Astrocyte (in vitro differentiated cells and primary cell): ENCODE data around the gene POM121L12. TPM values are rescaled to one million over a fixed set of nuclear protein-coding genes. Genes with fewer than 3 reads are reported as not detected.

Experiments used
- DNase-seq: peaks from one replicate; pipeline ENCODE4 v3.0.0-alpha.2; 2010; ENCODE audit warnings: low read depth
- FAIRE-seq: peaks from 2 replicates; lab custom pipeline; 2011; peaks lifted over from hg19 to GRCh38; lab: Jason Lieb, UNC
- H2AFZ ChIP-seq: 2 replicates; pipeline ENCODE4 v1.6.0; 2012; ENCODE audit warnings: low read depth, low read length, inconsistent platforms
- H3K27ac ChIP-seq: 2 replicates; pipeline ENCODE4 v1.5.1; 2011; ENCODE audit warnings: low read depth, low read length, inconsistent platforms
- H3K27me3 ChIP-seq: 2 replicates; pipeline ENCODE4 v1.6.0; 2011; ENCODE audit warnings: low read length, inconsistent platforms; ENCODE audit not compliant: insufficient read depth
- H3K36me3 ChIP-seq: 2 replicates; pipeline ENCODE4 v1.5.1; 2011; ENCODE audit warnings: low read length, inconsistent platforms; ENCODE audit not compliant: insufficient read depth
- H3K4me1 ChIP-seq: 2 replicates; pipeline ENCODE4 v1.5.1; 2011; ENCODE audit warnings: low read length, inconsistent platforms; ENCODE audit not compliant: insufficient read depth
- H3K4me2 ChIP-seq: 2 replicates; pipeline ENCODE4 v1.6.0; 2012; ENCODE audit warnings: low read length, inconsistent platforms
- H3K4me3 ChIP-seq: 2 replicates; pipeline ENCODE4 v1.5.1; 2011; ENCODE audit warnings: low read depth, mild to moderate bottlenecking, low read length, inconsistent platforms; ENCODE audit not compliant: insufficient read depth
- H3K79me2 ChIP-seq: 2 replicates; pipeline ENCODE4 v1.6.0; 2012; ENCODE audit warnings: mild to moderate bottlenecking, low read length, inconsistent platforms; ENCODE audit not compliant: insufficient read depth
- H3K9ac ChIP-seq: 2 replicates; pipeline ENCODE4 v1.6.0; 2012; ENCODE audit warnings: mild to moderate bottlenecking, low read length, inconsistent platforms
- H3K9me3 ChIP-seq: 2 replicates; pipeline ENCODE4 v1.5.1; 2012; ENCODE audit warnings: low read depth, mild to moderate bottlenecking, low read length, inconsistent platforms; ENCODE audit not compliant: insufficient read depth
- H4K20me1 ChIP-seq: 2 replicates; pipeline ENCODE4 v1.6.0; 2012; ENCODE audit warnings: low read length, inconsistent platforms; ENCODE audit not compliant: insufficient read depth
- H3K27ac Mint-ChIP-seq: one replicate; pipeline ENCODE4 v1.8.0; 2021; ENCODE audit warnings: mild to moderate bottlenecking, mixed read lengths; ENCODE audit not compliant: unreplicated experiment
- H3K27me3 Mint-ChIP-seq: one replicate; pipeline ENCODE4 v1.8.0; 2021; ENCODE audit warnings: low read depth, mixed read lengths; ENCODE audit not compliant: unreplicated experiment
- H3K36me3 Mint-ChIP-seq: one replicate; pipeline ENCODE4 v1.8.0; 2021; ENCODE audit warnings: low read depth, mixed read lengths; ENCODE audit not compliant: unreplicated experiment
- H3K4me1 Mint-ChIP-seq: one replicate; pipeline ENCODE4 v1.8.0; 2021; ENCODE audit warnings: low read depth, mixed read lengths; ENCODE audit not compliant: unreplicated experiment
- H3K4me3 Mint-ChIP-seq: one replicate; pipeline ENCODE4 v1.8.0; 2021; ENCODE audit warnings: mild to moderate bottlenecking, moderate library complexity, mixed read lengths; ENCODE audit not compliant: unreplicated experiment
- H3K9me3 Mint-ChIP-seq: one replicate; pipeline ENCODE4 v1.8.0; 2021; ENCODE audit warnings: mild to moderate bottlenecking, mixed read lengths; ENCODE audit not compliant: unreplicated experiment
- CTCF ChIP-seq: IDR thresholded peaks from 2 replicates; pipeline ENCODE4 v1.5.1; 2011; ENCODE audit warnings: low read depth, mild to moderate bottlenecking, inconsistent platforms, low read length, moderate library complexity; ENCODE audit not compliant: insufficient read depth
- EZH2 ChIP-seq: IDR thresholded peaks from 2 replicates; pipeline ENCODE4 v1.6.1; 2012; ENCODE audit warnings: mild to moderate bottlenecking, low read length, inconsistent platforms; ENCODE audit not compliant: insufficient read depth
- total RNA-seq: library from RNA; stranded (reverse); gene quantifications from 2 replicates; pipeline ENCODE4 v1.2.1, GENCODE V29; 2021

The POM121L12 gene
- total RNA-seq, 1 donor from 2014 or later, result not detected

DNA sequence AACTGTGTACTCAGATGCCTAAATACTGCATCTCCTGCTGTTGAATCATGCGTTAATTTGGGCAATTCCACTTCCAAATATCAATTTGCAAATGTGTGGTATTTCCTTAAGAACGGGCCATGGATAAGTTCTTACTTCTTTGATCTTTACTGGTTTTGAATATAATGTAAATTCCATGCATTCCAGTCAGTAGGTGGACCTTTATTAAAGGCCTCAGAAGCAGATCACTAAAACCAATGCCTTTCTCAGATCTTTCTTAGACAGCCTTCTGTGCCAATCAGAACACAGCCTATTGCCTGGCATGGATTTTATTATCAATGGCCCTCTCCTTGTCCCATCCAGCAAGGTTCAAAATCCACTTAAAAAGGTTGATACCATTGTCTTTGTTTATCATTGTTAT lies 21.5 kb upstream of the POM121L12 start:
- H3K9me3 Mint-ChIP-seq, result peaks cover 8% of the 10 kb centered on the region
- H3K4me3 Mint-ChIP-seq, result no peak overlapping the region
- no peak overlapping the region for H3K27ac Mint-ChIP-seq
- TF ChIP-seq EZH2, result no peak
- no peak for TF ChIP-seq CTCF
- Histone ChIP-seq H3K4me1 (no peaks in the 10 kb centered on the region), H4K20me1 (no peaks in the 10 kb centered on the region), H3K36me3 (no peaks in the 10 kb centered on the region), H3K79me2 (no peaks in the 10 kb centered on the region), H2AFZ (no peak overlapping the region), H3K27me3 (no peaks in the 10 kb centered on the region), H3K27ac (no peak overlapping the region), H3K4me3 (no peak overlapping the region), H3K9me3 (no peaks in the 10 kb centered on the region), H3K9ac (no peak overlapping the region), H3K4me2 (no peak overlapping the region)
- DNase-seq, result no peak
- no peaks in the 10 kb centered on the region for H3K27me3 Mint-ChIP-seq
- H3K36me3 Mint-ChIP-seq, result no peaks in the 10 kb centered on the region
- H3K4me1 Mint-ChIP-seq, result no peaks in the 10 kb centered on the region
- no peak for FAIRE-seq

- Mint-ChIP-seq H3K9me3 (peaks cover 8% of the 10 kb centered on the region), H3K27me3 (no peaks in the 10 kb centered on the region), H3K4me1 (no peaks in the 10 kb centered on the region), H3K36me3 (no peaks in the 10 kb centered on the region), H3K27ac (no peak overlapping the region), H3K4me3 (no peak overlapping the region)
- no peaks in the 10 kb centered on the region for H3K4me1 ChIP-seq
- H2AFZ ChIP-seq, result no peak overlapping the region
- no peak overlapping the region for H3K9ac ChIP-seq
- H3K27ac ChIP-seq, result no peak overlapping the region
- H3K4me3 ChIP-seq, result no peak overlapping the region
- no peaks in the 10 kb centered on the region for H3K79me2 ChIP-seq
- no peaks in the 10 kb centered on the region for H3K36me3 ChIP-seq
- TF ChIP-seq EZH2, result no peak
- no peak overlapping the region for H3K4me2 ChIP-seq
- no peaks in the 10 kb centered on the region for H3K27me3 ChIP-seq
- no peaks in the 10 kb centered on the region for H3K9me3 ChIP-seq
- FAIRE-seq (no peak), DNase-seq (no peak)
- H4K20me1 ChIP-seq, result no peaks in the 10 kb centered on the region
Measured at GRCh38 chr7:53015463-53015862, 20.0 kb upstream of the POM121L12 start.

DNA sequence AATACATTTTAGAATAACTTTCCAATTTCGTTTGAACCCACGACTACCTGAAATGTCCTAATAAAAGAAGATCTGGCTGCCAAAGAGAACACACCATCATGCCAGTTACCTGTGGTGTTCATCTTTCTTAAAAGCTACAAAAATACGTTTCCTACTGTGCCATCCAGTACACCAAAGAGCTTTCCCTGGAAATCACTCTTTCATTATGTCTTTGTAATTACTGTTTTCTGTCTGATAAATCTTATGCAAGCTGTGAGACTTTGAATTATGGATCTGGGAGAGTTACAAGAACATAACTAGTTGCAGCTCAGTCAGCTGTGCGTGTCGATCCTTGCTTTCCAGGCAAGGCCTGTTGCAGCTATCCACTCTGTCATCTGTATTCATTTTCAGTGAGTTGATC lies 12.5 kb upstream of the POM121L12 start:
- no peaks in the 10 kb centered on the region for H3K79me2 ChIP-seq
- no peaks in the 10 kb centered on the region for H3K27me3 ChIP-seq
- H3K4me1 ChIP-seq, result no peaks in the 10 kb centered on the region
- H3K4me3 Mint-ChIP-seq, result no peak overlapping the region
- no peak for FAIRE-seq
- no peaks in the 10 kb centered on the region for H3K36me3 ChIP-seq
- H3K27ac ChIP-seq, result no peak overlapping the region
- no peak overlapping the region for H2AFZ ChIP-seq
- no peaks in the 10 kb centered on the region for H3K9me3 Mint-ChIP-seq
- no peak overlapping the region for H3K27ac Mint-ChIP-seq
- H3K27me3 Mint-ChIP-seq, result no peaks in the 10 kb centered on the region
- no peaks in the 10 kb centered on the region for H4K20me1 ChIP-seq
- no peaks in the 10 kb centered on the region for H3K4me1 Mint-ChIP-seq
- H3K36me3 Mint-ChIP-seq, result no peaks in the 10 kb centered on the region
- TF ChIP-seq CTCF (no peak), EZH2 (no peak)
- H3K9ac ChIP-seq, result no peak overlapping the region
- DNase-seq, result no peak
- H3K4me2 ChIP-seq, result no peak overlapping the region
- no peak overlapping the region for H3K4me3 ChIP-seq
- H3K9me3 ChIP-seq, result no peaks in the 10 kb centered on the region
